Activated CD4-positive, alpha-beta T cell treated with anti-CD3 and anti-CD28 coated beads, Interleukin-2, amount 10 ng/mL, durations not matched to agents 7 days and 5 days (primary cell): ENCODE data around the gene BDKRB2. TPM values are rescaled to one million over a fixed set of nuclear protein-coding genes. Genes with fewer than 3 reads are reported as not detected.

ENCODE experiments used
- CTCF ChIA-PET: fragments of 350-600 bp; sonication (Branson Sonifier 250); formaldehyde crosslinking; loops from one replicate; lab custom pipeline; 2021; ENCODE audit warnings: antibody characterized with exemption; lab: Charles Lee
- POLR2A ChIA-PET: fragments of 350-600 bp; sonication (Branson Sonifier 250); formaldehyde crosslinking; loops from one replicate; lab custom pipeline; 2021; ENCODE audit warnings: antibody characterized with exemption; lab: Charles Lee
- DNase-seq: peaks from one replicate; pipeline ENCODE4 v3.0.0-alpha.2; 2020
- H3K27ac Mint-ChIP-seq: one replicate; pipeline ENCODE4 v1.8.0; 2021; ENCODE audit warnings: mild to moderate bottlenecking, moderate library complexity, mixed read lengths
- H3K27me3 Mint-ChIP-seq: one replicate; pipeline ENCODE4 v1.8.0; 2021; ENCODE audit warnings: mixed read lengths
- H3K36me3 Mint-ChIP-seq: one replicate; pipeline ENCODE4 v1.8.0; 2021; ENCODE audit warnings: low read depth, mixed read lengths
- H3K4me1 Mint-ChIP-seq: one replicate; pipeline ENCODE4 v1.8.0; 2021; ENCODE audit warnings: mixed read lengths
- H3K4me3 Mint-ChIP-seq: one replicate; pipeline ENCODE4 v1.8.0; 2021; ENCODE audit warnings: mild to moderate bottlenecking, moderate library complexity, mixed read lengths
- H3K9me3 Mint-ChIP-seq: one replicate; pipeline ENCODE4 v1.8.0; 2021; ENCODE audit warnings: mixed read lengths
- total RNA-seq, 2 experiments: library from RNA; stranded (reverse); gene quantifications; one replicate each; pipeline ENCODE4 v1.2.3, GENCODE V29; 2021

Gene BDKRB2
- total RNA-seq, 2 experiments from 2014 or later, result not detected

DNA sequence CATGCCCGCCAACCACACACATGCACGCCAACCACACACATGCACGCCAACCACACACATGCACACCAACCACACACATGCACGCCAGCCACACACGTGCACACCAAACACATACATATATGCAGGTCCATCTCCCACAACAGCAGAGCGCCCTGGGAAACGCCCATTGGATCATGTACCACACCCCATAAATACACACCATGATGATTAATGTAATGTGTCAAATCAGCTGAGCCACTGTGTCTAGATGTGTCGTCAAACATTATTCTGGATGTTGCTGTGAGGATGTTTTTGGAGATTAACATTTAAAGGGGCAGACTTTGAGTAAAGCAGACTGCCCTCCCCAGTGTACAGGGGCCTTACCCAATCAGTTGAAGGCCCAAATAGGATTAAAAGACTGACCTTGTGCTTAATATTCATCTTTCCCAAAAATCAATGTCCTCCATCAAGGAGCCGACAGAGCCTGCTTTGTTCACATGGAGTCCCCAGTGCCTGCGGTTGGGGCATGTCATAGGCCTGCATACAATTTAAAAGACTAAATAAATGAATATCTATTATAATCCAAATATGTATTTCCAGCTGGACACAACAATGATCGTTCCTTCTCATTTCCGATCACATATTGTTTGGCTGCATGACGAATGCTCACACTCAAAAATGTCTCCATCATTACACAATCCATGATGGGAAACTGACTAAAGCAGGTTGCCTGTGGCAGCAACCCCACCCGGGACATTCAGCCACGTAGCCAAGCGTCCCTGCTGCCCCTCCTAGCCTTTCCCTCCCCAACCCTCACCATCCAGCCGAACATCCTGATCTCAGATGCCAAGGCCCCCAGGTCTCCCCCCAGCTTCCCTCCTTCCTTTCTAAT is 23.2 kb upstream of the BDKRB2 start:
- Mint-ChIP-seq H3K9me3 (no peaks in the 10 kb centered on the region), H3K27me3 (peaks cover 2% of the 10 kb centered on the region), H3K4me3 (no peak overlapping the region), H3K36me3 (no peaks in the 10 kb centered on the region), H3K27ac (no peak overlapping the region), H3K4me1 (no peaks in the 10 kb centered on the region)
- CTCF ChIA-PET, result no interaction called here
- POLR2A ChIA-PET, result no interaction called here
- DNase-seq, result no peak

DNA sequence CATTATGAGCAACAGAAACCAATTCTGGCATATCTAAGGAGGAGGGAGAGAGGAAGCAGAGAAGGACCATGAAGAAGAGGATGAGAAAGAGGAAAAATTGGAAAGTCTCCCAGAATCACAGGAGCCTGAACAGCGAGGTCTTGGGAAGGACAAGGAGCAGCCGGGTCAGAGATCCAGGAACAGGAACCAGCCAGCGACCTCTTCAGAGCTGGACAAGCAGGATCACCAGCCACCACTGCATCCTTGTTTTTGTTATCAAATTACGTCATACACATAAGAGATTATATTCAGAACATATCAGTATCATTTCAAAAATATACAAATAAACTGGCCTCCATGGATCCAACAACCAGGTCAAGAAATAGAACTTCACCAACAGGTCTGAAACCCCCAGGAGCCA is 22.1 kb upstream of the BDKRB2 start:
- DNase-seq, result no peak
- Mint-ChIP-seq H3K27ac (no peak overlapping the region), H3K4me3 (no peak overlapping the region), H3K36me3 (no peaks in the 10 kb centered on the region), H3K27me3 (peaks cover 2% of the 10 kb centered on the region), H3K4me1 (no peaks in the 10 kb centered on the region), H3K9me3 (no peaks in the 10 kb centered on the region)
- ChIA-PET CTCF (no interaction called here), POLR2A (no interaction called here)

DNA sequence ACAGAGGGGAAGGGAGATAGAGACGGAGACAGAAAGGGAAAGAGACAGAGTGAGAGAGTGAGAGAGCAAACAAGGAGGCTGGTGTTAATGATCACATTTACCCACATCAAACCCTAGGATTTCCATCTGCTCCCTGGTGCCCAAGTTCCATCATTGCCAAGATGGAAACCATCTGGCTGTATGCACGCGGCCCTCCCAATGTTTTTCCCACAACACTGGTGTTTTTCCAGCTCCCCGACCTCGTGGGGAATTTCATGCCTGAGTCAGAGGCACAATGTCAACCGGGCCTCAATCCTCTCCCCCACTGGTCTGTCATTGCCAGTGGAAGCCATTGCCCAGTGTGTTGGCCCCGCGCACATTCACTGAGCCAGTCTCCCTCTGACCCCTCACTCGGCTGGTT is 19.9 kb upstream of the BDKRB2 start:
- H3K27ac Mint-ChIP-seq, result no peak overlapping the region
- ChIA-PET POLR2A (no interaction called here), CTCF (no interaction called here)
- no peaks in the 10 kb centered on the region for H3K9me3 Mint-ChIP-seq
- no peak overlapping the region for H3K4me3 Mint-ChIP-seq
- H3K36me3 Mint-ChIP-seq, result no peaks in the 10 kb centered on the region
- no peak for DNase-seq
- H3K27me3 Mint-ChIP-seq, result peaks cover 2% of the 10 kb centered on the region
- no peaks in the 10 kb centered on the region for H3K4me1 Mint-ChIP-seq

DNA sequence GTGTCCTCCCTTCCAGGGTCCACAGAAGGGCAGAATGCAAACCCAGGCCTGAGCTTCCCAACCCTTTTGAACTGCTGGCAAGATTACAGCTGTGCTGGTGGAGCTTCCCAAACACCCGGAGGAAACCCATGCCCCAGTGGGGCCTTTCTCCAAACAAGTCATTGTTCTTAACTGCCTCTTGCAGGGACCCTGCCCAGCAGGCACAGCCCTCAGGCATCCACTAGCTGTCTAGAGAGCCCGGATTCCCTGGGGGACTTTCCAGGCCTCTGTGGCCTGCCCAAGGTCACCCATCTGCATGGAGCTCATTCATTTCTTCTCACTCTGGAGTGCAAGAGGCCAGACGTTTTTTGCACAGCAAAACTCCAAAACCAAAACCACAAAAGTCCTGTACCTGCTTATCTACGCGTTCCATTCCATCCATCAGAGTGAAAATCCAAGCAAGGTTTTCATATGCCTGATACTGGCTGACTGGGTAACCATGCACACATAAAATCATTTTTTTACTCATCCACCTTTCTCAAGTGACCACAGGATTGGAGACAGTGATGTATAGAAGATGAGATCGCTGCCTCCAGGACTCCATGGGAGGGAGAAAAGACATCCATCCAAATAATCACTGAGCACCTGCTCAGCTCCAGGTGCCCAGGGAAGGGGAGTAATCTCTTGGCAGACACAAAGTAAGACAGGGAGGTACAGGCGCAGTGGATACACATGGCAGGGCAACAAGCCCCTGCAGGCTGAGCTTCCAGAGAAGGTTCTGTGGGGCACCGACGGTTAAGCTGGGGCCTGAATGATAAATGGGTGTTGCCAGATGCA is 17.2 kb upstream of the BDKRB2 start:
- Mint-ChIP-seq H3K4me1 (no peaks in the 10 kb centered on the region), H3K27me3 (peaks cover 2% of the 10 kb centered on the region), H3K27ac (no peak overlapping the region)

DNA sequence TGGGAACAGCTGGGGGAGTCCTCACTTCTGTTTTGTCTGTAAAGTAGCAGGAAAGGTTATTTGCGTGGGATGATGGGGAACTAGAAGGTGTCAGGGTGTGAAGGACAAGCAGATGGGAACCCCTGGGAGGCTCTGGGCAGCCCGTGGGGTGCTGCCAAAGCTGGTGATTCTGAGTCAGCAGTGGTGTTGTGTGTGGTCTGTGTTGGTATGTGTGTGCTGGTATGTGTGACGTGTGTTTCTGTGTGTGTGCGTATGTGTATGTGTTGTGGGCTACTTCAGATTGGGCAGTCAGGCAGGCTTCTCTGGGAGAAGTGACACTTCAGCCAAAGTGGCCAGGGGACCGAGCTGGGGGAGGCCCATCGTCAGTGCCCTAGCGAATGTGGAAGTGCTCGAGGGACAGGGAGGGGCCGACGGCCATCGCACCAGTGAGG is 15.3 kb upstream of the BDKRB2 start:
- no peaks in the 10 kb centered on the region for H3K36me3 Mint-ChIP-seq
- POLR2A ChIA-PET, result no interaction called here
- H3K27ac Mint-ChIP-seq, result no peak overlapping the region
- no peak overlapping the region for H3K4me3 Mint-ChIP-seq
- H3K4me1 Mint-ChIP-seq, result no peaks in the 10 kb centered on the region
- H3K9me3 Mint-ChIP-seq, result no peaks in the 10 kb centered on the region
- peaks cover 2% of the 10 kb centered on the region for H3K27me3 Mint-ChIP-seq
- DNase-seq, result no peak
- CTCF ChIA-PET, result no interaction called here

More for the DNA sequence above, 17.2 kb upstream of the BDKRB2 start:
- no peak overlapping the region for H3K4me3 Mint-ChIP-seq
- no peaks in the 10 kb centered on the region for H3K9me3 Mint-ChIP-seq
- POLR2A ChIA-PET, result no interaction called here
- DNase-seq, result no peak
- CTCF ChIA-PET, result interaction anchor here (1.7 kb wide), 1 partner anchor 10 kb away, joined by 3 read pairs; no protein-coding TSS in a partner anchor
- no peaks in the 10 kb centered on the region for H3K36me3 Mint-ChIP-seq

- Mint-ChIP-seq H3K36me3 (no peaks in the 10 kb centered on the region), H3K9me3 (peaks cover 4% of the 10 kb centered on the region), H3K4me1 (peaks cover under 1% of the 10 kb centered on the region), H3K27ac (no peak overlapping the region), H3K27me3 (no peaks in the 10 kb centered on the region), H3K4me3 (no peak overlapping the region)
- ChIA-PET CTCF (no interaction called here), POLR2A (no interaction called here)
- DNase-seq, result no peak
Measured at GRCh38 chr14:96191353-96191752, 13.3 kb upstream of the BDKRB2 start.

DNA sequence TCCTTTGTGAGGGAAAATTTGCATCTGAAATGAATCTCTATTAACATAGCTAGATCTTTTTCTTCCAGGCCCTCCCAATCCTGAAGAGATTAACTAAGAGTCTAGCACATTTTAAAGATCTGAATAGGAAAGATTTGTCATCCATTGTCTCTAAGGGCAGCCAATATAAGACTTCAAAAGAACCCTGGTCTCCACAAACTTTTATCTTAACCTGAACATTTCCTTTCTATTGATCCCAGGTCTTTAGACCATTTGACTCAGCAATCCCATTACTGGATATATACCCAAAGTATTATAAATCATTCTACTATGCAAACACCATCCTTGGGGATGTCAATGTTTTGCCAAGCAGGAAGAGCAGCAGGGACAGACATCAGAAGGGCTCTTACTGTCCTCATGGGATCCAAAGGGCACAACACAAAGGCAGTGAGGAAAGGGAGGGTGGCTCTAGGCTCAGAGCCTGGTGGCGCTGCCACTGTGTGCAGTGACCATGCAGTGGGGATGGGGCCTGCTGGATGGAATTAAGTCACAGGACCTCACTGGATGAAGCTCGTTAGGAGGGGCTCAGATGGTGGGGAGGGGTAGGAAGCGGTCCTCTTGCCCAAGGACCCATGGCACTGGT is 12.7 kb upstream of the BDKRB2 start:
- no peaks in the 10 kb centered on the region for H3K27me3 Mint-ChIP-seq
- no peak for DNase-seq
- ChIA-PET POLR2A (no interaction called here), CTCF (no interaction called here)
- H3K27ac Mint-ChIP-seq, result no peak overlapping the region
- no peaks in the 10 kb centered on the region for H3K36me3 Mint-ChIP-seq
- H3K9me3 Mint-ChIP-seq, result peaks cover 10% of the 10 kb centered on the region
- H3K4me1 Mint-ChIP-seq, result peaks cover 4% of the 10 kb centered on the region
- no peak overlapping the region for H3K4me3 Mint-ChIP-seq

DNA sequence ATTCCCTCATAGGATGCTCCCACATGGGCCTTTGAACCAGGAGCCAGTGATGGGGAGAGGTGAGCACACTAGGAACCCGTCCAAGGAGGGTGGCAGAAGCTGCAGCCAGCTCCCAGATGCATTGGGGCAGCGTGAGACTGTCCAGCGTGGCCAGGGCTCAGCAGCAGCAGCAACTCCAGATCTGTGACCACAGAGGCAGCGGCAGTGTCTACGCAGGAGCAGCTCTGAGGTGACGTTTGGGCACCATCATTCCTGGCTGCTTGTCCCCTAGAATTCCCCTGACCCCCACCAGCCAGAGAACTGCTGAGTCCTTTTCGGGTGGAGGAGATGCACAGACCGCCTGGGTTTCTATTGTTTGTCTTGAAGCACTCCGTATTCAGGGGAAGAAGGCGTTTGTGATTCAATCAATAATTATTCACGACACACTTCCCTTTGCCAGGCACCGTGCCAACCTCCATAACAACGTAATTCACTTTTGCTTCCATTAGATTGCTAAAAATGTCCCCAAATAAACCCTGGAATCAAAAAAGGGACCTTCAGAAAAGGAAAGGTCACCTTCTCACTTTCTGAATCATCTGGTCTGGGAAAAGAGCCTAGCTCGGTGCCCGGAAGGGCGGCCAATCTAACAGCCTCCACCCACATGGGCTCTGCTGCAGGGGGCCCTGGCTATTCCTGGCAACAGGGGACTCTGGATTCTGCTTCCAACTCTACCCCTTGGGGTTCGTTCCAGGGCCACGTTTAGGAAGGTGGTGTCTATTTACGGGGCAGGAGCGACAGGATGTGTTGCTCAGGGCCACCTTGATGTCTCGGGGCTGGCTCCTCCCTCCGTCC is 11.4 kb upstream of the BDKRB2 start:
- ChIA-PET POLR2A (no interaction called here), CTCF (interaction anchor here (0.6 kb wide), 1 partner anchor 192 kb away, joined by 4 read pairs; no protein-coding TSS in a partner anchor)
- Mint-ChIP-seq H3K27me3 (no peaks in the 10 kb centered on the region), H3K27ac (no peak overlapping the region), H3K36me3 (no peaks in the 10 kb centered on the region), H3K4me3 (no peak overlapping the region), H3K9me3 (peaks cover 10% of the 10 kb centered on the region), H3K4me1 (peaks cover 4% of the 10 kb centered on the region)
- DNase-seq, result no peak

DNA sequence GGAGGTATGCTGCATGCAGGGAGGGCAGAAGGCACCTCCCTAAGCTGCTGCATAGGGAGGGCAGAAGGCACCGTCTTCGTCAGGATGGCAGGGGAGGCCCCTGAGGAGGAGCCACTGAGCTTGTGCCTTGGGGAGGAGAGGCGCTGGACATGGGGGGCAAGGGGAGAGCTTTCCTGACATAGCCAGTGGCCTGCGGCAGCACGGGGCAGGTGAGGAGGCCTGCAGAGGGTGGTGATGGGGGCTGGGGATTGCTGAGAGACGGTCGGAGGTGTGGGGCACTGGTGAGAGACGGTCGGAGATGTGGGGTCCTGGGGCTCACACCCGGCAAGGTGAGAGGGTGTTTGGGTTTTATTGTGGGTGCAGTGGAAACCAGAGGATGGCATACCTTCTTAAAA is 10.4 kb upstream of the BDKRB2 start:
- no peak for DNase-seq
- Mint-ChIP-seq H3K27ac (no peak overlapping the region), H3K9me3 (peaks cover 10% of the 10 kb centered on the region), H3K4me3 (no peak overlapping the region), H3K36me3 (no peaks in the 10 kb centered on the region), H3K27me3 (no peaks in the 10 kb centered on the region), H3K4me1 (peaks cover 14% of the 10 kb centered on the region)
- POLR2A ChIA-PET, result no interaction called here
- CTCF ChIA-PET, result no interaction called here

GRCh38 chr14:96194657-96195431 is 9.8 kb upstream of the BDKRB2 start:
- peaks cover 14% of the 10 kb centered on the region for H3K4me1 Mint-ChIP-seq
- no peaks in the 10 kb centered on the region for H3K36me3 Mint-ChIP-seq
- H3K4me3 Mint-ChIP-seq, result no peak overlapping the region
- H3K27me3 Mint-ChIP-seq, result no peaks in the 10 kb centered on the region
- ChIA-PET CTCF (no interaction called here), POLR2A (no interaction called here)
- H3K9me3 Mint-ChIP-seq, result peaks cover 10% of the 10 kb centered on the region
- H3K27ac Mint-ChIP-seq, result no peak overlapping the region
- DNase-seq, result no peak

- peaks cover 10% of the 10 kb centered on the region for H3K9me3 Mint-ChIP-seq
- POLR2A ChIA-PET, result no interaction called here
- no peak overlapping the region for H3K4me3 Mint-ChIP-seq
- CTCF ChIA-PET, result no interaction called here
- no peak for DNase-seq
- peaks cover 14% of the 10 kb centered on the region for H3K4me1 Mint-ChIP-seq
- no peaks in the 10 kb centered on the region for H3K27me3 Mint-ChIP-seq
- H3K36me3 Mint-ChIP-seq, result no peaks in the 10 kb centered on the region
- no peak overlapping the region for H3K27ac Mint-ChIP-seq
Measured at GRCh38 chr14:96195441-96196081, 9.1 kb upstream of the BDKRB2 start.
